WTC11 (cell line): ENCODE measurements around the gene FBXW9. TPM values are rescaled to one million over a fixed set of nuclear protein-coding genes. Genes with fewer than 3 reads are reported as not detected.

Source experiments
- ATAC-seq: fragments of 200-7000 bp; cut with Tn5 transposase; 2 replicates; pipeline ENCODE4 v1.10.0; 2021; ENCODE audit warnings: mild to moderate bottlenecking, moderate library complexity
- CTCF ChIA-PET: fragments of 300-600 bp; sonication (Branson Sonifier 250); formaldehyde crosslinking; loops from one replicate; lab custom pipeline; 2021; ENCODE audit warnings: antibody characterized with exemption; lab: Charles Lee
- POLR2A ChIA-PET: fragments of 350-600 bp; sonication (Branson Sonifier 250); formaldehyde crosslinking; loops from one replicate; lab custom pipeline; 2021; ENCODE audit warnings: antibody characterized with exemption; lab: Charles Lee
- DNase-seq: peaks from one replicate; pipeline ENCODE4 v3.0.0; 2021; ENCODE audit warnings: low spot score
- H3K27ac Mint-ChIP-seq: 2 replicates; pipeline ENCODE4 v1.8.0; 2021; ENCODE audit warnings: mixed read lengths
- H3K27me3 Mint-ChIP-seq: 2 replicates; pipeline ENCODE4 v1.8.0; 2021; ENCODE audit warnings: low read depth, mild to moderate bottlenecking, moderate library complexity, mixed read lengths
- H3K36me3 Mint-ChIP-seq: 2 replicates; pipeline ENCODE4 v1.8.0; 2021; ENCODE audit warnings: mixed read lengths
- H3K4me1 Mint-ChIP-seq: 2 replicates; pipeline ENCODE4 v1.8.0; 2022; ENCODE audit warnings: mixed read lengths
- H3K4me3 Mint-ChIP-seq: 2 replicates; pipeline ENCODE4 v1.8.0; 2021; ENCODE audit warnings: mild to moderate bottlenecking, moderate library complexity, mixed read lengths
- H3K9me3 Mint-ChIP-seq: 2 replicates; pipeline ENCODE4 v1.8.0; 2021; ENCODE audit warnings: mixed read lengths
- ATF6 ChIP-seq: sonication (generic); formaldehyde crosslinking; IDR thresholded peaks from 2 replicates; pipeline ENCODE4 v1.8.1; 2023; ENCODE audit warnings: mild to moderate bottlenecking, missing genetic modification reagents
- CTCF ChIP-seq: fragments of 200-600 bp; IDR thresholded peaks from 2 replicates; pipeline ENCODE4 v1.8.0; 2022; ENCODE audit warnings: antibody characterized with exemption
- FOXP1 ChIP-seq: sonication (generic); formaldehyde crosslinking; IDR thresholded peaks from 2 replicates; pipeline ENCODE4 v1.8.0; 2022; ENCODE audit warnings: missing genetic modification reagents, mild to moderate bottlenecking, moderate library complexity, borderline replicate concordance
- GRHL2 ChIP-seq: fragments of 250-450 bp; sonication (Bioruptor Pico); IDR thresholded peaks from 2 replicates; pipeline ENCODE4 v1.8.0; 2022; ENCODE audit warnings: mild to moderate bottlenecking, moderate library complexity; ENCODE audit not compliant: insufficient replicate concordance, severe bottlenecking
- HMGA2 ChIP-seq: fragments of 250-450 bp; sonication (Bioruptor Pico); IDR thresholded peaks from 2 replicates; pipeline ENCODE4 v1.4.0; 2021; ENCODE audit warnings: mild to moderate bottlenecking, moderate library complexity
- KAT7 ChIP-seq: sonication (generic); formaldehyde crosslinking; IDR thresholded peaks from 2 replicates; pipeline ENCODE4 v1.8.1; 2023; ENCODE audit warnings: missing genetic modification reagents, mild to moderate bottlenecking, borderline replicate concordance
- NR1H2 ChIP-seq: sonication (generic); formaldehyde crosslinking; IDR thresholded peaks from 2 replicates; pipeline ENCODE4 v1.9.0; 2021; ENCODE audit warnings: mild to moderate bottlenecking, moderate library complexity, missing genetic modification reagents
- NR3C1 ChIP-seq: sonication (generic); formaldehyde crosslinking; conservative IDR thresholded peaks from 2 replicates; pipeline ENCODE4 v1.8.1; 2023; ENCODE audit warnings: low read depth, mild to moderate bottlenecking, missing genetic modification reagents
- PRRX2 ChIP-seq: fragments of 250-450 bp; sonication (Bioruptor Pico); IDR thresholded peaks from 2 replicates; pipeline ENCODE4 v1.8.0; 2021; ENCODE audit warnings: mild to moderate bottlenecking
- SMAD3 ChIP-seq: sonication (generic); formaldehyde crosslinking; IDR thresholded peaks from 2 replicates; pipeline ENCODE4 v1.8.0; 2022; ENCODE audit warnings: missing genetic modification reagents, mild to moderate bottlenecking, borderline replicate concordance
- ZMAT4 ChIP-seq: fragments of 250-450 bp; sonication (Bioruptor Pico); IDR thresholded peaks from 2 replicates; pipeline ENCODE4 v1.9.0; 2021; ENCODE audit warnings: mild to moderate bottlenecking
- ZNF121 ChIP-seq: sonication (generic); formaldehyde crosslinking; IDR thresholded peaks from 2 replicates; pipeline ENCODE4 v1.8.0; 2023; ENCODE audit warnings: missing genetic modification reagents
- ZNF138 ChIP-seq: sonication (generic); formaldehyde crosslinking; conservative IDR thresholded peaks from 2 replicates; pipeline ENCODE4 v1.8.1; 2022; ENCODE audit warnings: mild to moderate bottlenecking, moderate library complexity, missing genetic modification reagents
- ZNF423 ChIP-seq: fragments of 250-450 bp; sonication (Bioruptor Pico); IDR thresholded peaks from 2 replicates; pipeline ENCODE4 v2.1.2; 2022; ENCODE audit warnings: mild to moderate bottlenecking, moderate library complexity
- ZNF532 ChIP-seq: fragments of 250-450 bp; sonication (Bioruptor Pico); IDR thresholded peaks from 2 replicates; pipeline ENCODE4 v1.9.0; 2021; ENCODE audit warnings: mild to moderate bottlenecking, borderline replicate concordance
- total RNA-seq: library from RNA; stranded (reverse); gene quantifications from 3 replicates; pipeline ENCODE4 v1.2.3, GENCODE V29; 2021

The FBXW9 gene
- total RNA-seq, 1 experiment from 2014 or later, result 15.2 TPM

GRCh38 chr19:12665281-12665573 is 31.2 kb downstream of the FBXW9 start:
- POLR2A ChIA-PET, result no interaction called here
- ATAC-seq, result no peak
- DNase-seq, result no peak
- H3K4me3 Mint-ChIP-seq, result peak overlapping the region; percentile 48
- CTCF ChIA-PET, result interaction anchor here (1.2 to 2.9 kb wide), 4 partner anchors 8 to 25 kb away, joined by 7 to 18 read pairs (median 14); partner anchors contain the start of gene DHPS
- peaks cover 11% of the 10 kb centered on the region for H3K36me3 Mint-ChIP-seq
- H3K27me3 Mint-ChIP-seq, result no peaks in the 10 kb centered on the region
- no peak overlapping the region for H3K27ac Mint-ChIP-seq
- H3K9me3 Mint-ChIP-seq, result no peaks in the 10 kb centered on the region
- peaks cover 26% of the 10 kb centered on the region for H3K4me1 Mint-ChIP-seq
- TF ChIP-seq ZMAT4 (CRISPR knock-in tag) (no peak), GRHL2 (no peak), HMGA2 (CRISPR knock-in tag) (no peak)

- Mint-ChIP-seq H3K27me3 (no peaks in the 10 kb centered on the region), H3K36me3 (peaks cover 14% of the 10 kb centered on the region), H3K4me1 (peaks cover 26% of the 10 kb centered on the region), H3K27ac (peak overlapping the region; percentile 65; the same call in 1 of the 2 replicates), H3K4me3 (peak overlapping the region; percentile 48), H3K9me3 (no peaks in the 10 kb centered on the region)
- ChIA-PET POLR2A (interaction anchor here (0.6 to 1.3 kb wide), 6 partner anchors 17 to 471 kb away, joined by 4 to 7 read pairs (median 5); partner anchors contain the start of genes ZNF490 and ZNF791), CTCF (interaction anchor here (0.5 to 1.8 kb wide), 12 partner anchors 8 to 1933 kb away, joined by 3 to 13 read pairs (median 4); partner anchors contain the start of genes DHPS, ZNF490 and ZNF791)
- DNase-seq (peak; percentile 96), ATAC-seq (peak; percentile 93)
- TF ChIP-seq FOXP1 (CRISPR knock-in tag), result no peak
- TF ChIP-seq ATF6 (CRISPR knock-in tag), result no peak
- TF ChIP-seq NR3C1 (CRISPR knock-in tag), result no peak
- no peak for TF ChIP-seq SMAD3 (CRISPR knock-in tag)
- no peak for TF ChIP-seq CTCF
Measured at GRCh38 chr19:12664406-12665280, 31.8 kb downstream of the FBXW9 start.

GRCh38 chr19:12660980-12661379 is 35.5 kb downstream of the FBXW9 start:
- DNase-seq (no peak), ATAC-seq (no peak)
- Mint-ChIP-seq H3K4me1 (peaks cover 13% of the 10 kb centered on the region), H3K9me3 (no peaks in the 10 kb centered on the region), H3K27me3 (no peaks in the 10 kb centered on the region), H3K27ac (no peak overlapping the region), H3K4me3 (no peak overlapping the region), H3K36me3 (peaks cover 27% of the 10 kb centered on the region)
- CTCF ChIA-PET, result interaction anchor here (0.7 to 1.7 kb wide), 4 partner anchors 11 to 296 kb away, joined by 3 to 6 read pairs (median 4); partner anchors contain the start of gene ZNF442
- TF ChIP-seq KAT7 (CRISPR knock-in tag) (no peak), ZNF121 (CRISPR knock-in tag) (no peak)
- POLR2A ChIA-PET, result no interaction called here

GRCh38 chr19:12657966-12658365 is 38.5 kb downstream of the FBXW9 start:
- Mint-ChIP-seq H3K4me1 (peaks cover 6% of the 10 kb centered on the region), H3K27ac (no peak overlapping the region), H3K4me3 (no peak overlapping the region), H3K9me3 (no peaks in the 10 kb centered on the region), H3K27me3 (no peaks in the 10 kb centered on the region), H3K36me3 (peaks cover 38% of the 10 kb centered on the region)
- POLR2A ChIA-PET, result interaction anchor here (0.6 to 1.1 kb wide), 2 partner anchors 18 to 44 kb away, joined by 3 to 4 read pairs; no protein-coding TSS in a partner anchor
- CTCF ChIA-PET, result interaction anchor here (0.6 to 3.4 kb wide), 13 partner anchors 9 to 278 kb away, joined by 3 to 38 read pairs (median 4); partner anchors contain the start of genes MAN2B1, WDR83, ZNF490 and ZNF791
- DNase-seq (no peak), ATAC-seq (no peak)
- TF ChIP-seq ZNF423 (CRISPR knock-in tag), result no peak
- no peak for TF ChIP-seq NR1H2 (CRISPR knock-in tag)
- TF ChIP-seq ZNF532 (CRISPR knock-in tag), result no peak
- no peak for TF ChIP-seq ZNF138 (CRISPR knock-in tag)
- no peak for TF ChIP-seq PRRX2
